ENCODE results near the gene AJAP1.

- TF ChIP-seq CTCF (IDR thresholded peaks at IDR 0.05; ENCODE audit: poor library complexity) (no peak), EZH2 (IDR thresholded peaks at IDR 0.05; ENCODE audit: borderline replicate concordance) (no peak), EZH2phosphoT487 (IDR thresholded peaks at IDR 0.05; ENCODE audit: low read depth, severe bottlenecking, unreplicated experiment) (no peak)
Measured at GRCh38 chr1:4770713-4771112, 116.3 kb downstream of the AJAP1 start.
